PFSK-1 (cell line): ENCODE measurements around the gene ZNF675.

Experiments
- FOXP2 ChIP-seq: optimal IDR thresholded peaks from 2 replicates; pipeline ENCODE3; 2011; ENCODE audit warnings: borderline replicate concordance, control low read depth, inconsistent platforms; ENCODE audit not compliant: insufficient read depth; ENCODE audit errors: extremely low read length, extremely low read depth
- POLR2AphosphoS5 ChIP-seq: IDR thresholded peaks from 2 replicates; pipeline ENCODE4 v1.6.1; 2012; ENCODE audit warnings: low read depth, mild to moderate bottlenecking, control low read depth, low read length, moderate library complexity
- SIN3A ChIP-seq: IDR thresholded peaks from 2 replicates; pipeline ENCODE4 v1.6.1; 2012; ENCODE audit warnings: mild to moderate bottlenecking, low read length, moderate library complexity, borderline replicate concordance; ENCODE audit not compliant: insufficient read depth
- TAF1 ChIP-seq: IDR thresholded peaks from 2 replicates; pipeline ENCODE4 v1.6.1; 2012; ENCODE audit warnings: low read length, control low read depth, borderline replicate concordance; ENCODE audit not compliant: insufficient read depth
- TF ChIP-seq, protein P1 (sequence below), 2 experiments: IDR thresholded peaks; 2 replicates each; pipeline versions ENCODE4 v1.6.1 to v1.8.0; 2011 to 2012; ENCODE audit warnings: low read depth in 2 of 2, low read length in 2 of 2, control low read depth in 1 of 2, inconsistent platforms in 1 of 2, mild to moderate bottlenecking in 1 of 2, moderate library complexity in 1 of 2; ENCODE audit not compliant: insufficient read depth in 1 of 2

DNA sequence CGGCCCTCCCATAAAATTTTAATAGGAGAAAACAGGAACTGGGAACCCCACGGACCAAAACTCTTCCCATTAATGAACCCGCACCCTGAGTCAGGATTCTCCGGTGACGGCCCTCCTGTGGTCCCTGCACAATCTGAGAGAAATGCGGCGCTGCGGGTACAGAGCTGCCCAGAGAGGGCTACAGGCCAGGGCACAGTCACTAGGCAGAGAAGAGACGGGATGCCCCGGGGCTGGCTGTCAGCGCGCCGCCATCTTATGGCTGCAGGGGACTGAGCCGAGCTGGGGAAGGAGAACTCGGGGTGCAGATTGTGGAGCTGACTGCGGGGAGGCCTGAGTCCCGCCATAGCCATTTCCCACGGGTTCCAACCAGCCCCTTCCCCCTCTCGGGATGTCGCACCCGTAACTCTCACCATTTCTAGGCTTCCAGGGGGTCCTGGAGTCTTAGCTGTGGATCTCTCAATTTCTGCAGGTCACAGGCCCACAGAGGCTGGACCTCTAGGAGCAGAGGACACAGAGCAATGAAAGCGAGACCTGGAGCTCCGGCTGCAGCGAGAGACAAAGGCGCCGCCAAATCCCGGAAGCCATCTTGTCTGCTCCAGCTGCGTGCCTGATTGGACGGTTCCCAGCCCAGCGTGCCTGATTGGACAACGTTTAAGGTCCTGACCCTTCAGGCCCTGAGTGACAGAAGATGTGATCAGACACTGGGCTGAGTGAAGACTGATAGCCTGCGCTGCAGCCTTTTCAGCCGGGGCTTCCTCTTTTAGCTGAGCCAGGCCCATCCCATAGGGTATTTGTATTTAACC, at the start of gene ZNF675:
- peak; percentile 70 for TF ChIP-seq POLR2AphosphoS5
- TF ChIP-seq, protein P1, sequence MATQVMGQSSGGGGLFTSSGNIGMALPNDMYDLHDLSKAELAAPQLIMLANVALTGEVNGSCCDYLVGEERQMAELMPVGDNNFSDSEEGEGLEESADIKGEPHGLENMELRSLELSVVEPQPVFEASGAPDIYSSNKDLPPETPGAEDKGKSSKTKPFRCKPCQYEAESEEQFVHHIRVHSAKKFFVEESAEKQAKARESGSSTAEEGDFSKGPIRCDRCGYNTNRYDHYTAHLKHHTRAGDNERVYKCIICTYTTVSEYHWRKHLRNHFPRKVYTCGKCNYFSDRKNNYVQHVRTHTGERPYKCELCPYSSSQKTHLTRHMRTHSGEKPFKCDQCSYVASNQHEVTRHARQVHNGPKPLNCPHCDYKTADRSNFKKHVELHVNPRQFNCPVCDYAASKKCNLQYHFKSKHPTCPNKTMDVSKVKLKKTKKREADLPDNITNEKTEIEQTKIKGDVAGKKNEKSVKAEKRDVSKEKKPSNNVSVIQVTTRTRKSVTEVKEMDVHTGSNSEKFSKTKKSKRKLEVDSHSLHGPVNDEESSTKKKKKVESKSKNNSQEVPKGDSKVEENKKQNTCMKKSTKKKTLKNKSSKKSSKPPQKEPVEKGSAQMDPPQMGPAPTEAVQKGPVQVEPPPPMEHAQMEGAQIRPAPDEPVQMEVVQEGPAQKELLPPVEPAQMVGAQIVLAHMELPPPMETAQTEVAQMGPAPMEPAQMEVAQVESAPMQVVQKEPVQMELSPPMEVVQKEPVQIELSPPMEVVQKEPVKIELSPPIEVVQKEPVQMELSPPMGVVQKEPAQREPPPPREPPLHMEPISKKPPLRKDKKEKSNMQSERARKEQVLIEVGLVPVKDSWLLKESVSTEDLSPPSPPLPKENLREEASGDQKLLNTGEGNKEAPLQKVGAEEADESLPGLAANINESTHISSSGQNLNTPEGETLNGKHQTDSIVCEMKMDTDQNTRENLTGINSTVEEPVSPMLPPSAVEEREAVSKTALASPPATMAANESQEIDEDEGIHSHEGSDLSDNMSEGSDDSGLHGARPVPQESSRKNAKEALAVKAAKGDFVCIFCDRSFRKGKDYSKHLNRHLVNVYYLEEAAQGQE (IDR thresholded peaks at IDR 0.05; ENCODE audit: insufficient read depth in 1 of 2, low read depth in 2 of 2, low read length in 2 of 2), result 0 out of 4 replicates have a peak, but pooled peaks of 1 of the 2 experiments have one; percentile 19
- peak; percentile 63; the same call in 1 of the 2 replicates for TF ChIP-seq TAF1
- TF ChIP-seq SIN3A, result no peak
- no peak for TF ChIP-seq FOXP2
